Measurements from ENCODE around the gene GGTLC2.
"Not testable (repeated sequence)": the region's sequence is repeated elsewhere in the genome, so short reads cannot be mapped to it uniquely, and the experiment has no call there.

- not testable (repeated sequence) for TF ChIP-seq CTCF (conservative IDR thresholded peaks at IDR 0.05 in 1 of 2, IDR thresholded peaks at IDR 0.05 in 1 of 2; ENCODE audit: extremely low read depth in 1 of 2, insufficient read depth in 1 of 2, low read depth in 1 of 2, low read length in 2 of 2); EZH2 (IDR thresholded peaks at IDR 0.05; ENCODE audit: borderline replicate concordance, low read length)
Measured at GRCh38 chr22:22632226-22632625, 12.2 kb upstream of the GGTLC2 start.

Measured in mammary epithelial cell (primary cell).